Stromal cell of bone marrow (primary cell): Measurements from ENCODE around the gene TPSB2.
"Not testable (repeated sequence)": the region's sequence is repeated elsewhere in the genome, so short reads cannot be mapped to it uniquely, and the experiment has no call there.

ENCODE experiments used
- DNase-seq: peaks from one replicate; pipeline ENCODE4 v3.0.0-alpha.2; 2012; ENCODE audit warnings: low read depth

The TPSB2 gene

DNA sequence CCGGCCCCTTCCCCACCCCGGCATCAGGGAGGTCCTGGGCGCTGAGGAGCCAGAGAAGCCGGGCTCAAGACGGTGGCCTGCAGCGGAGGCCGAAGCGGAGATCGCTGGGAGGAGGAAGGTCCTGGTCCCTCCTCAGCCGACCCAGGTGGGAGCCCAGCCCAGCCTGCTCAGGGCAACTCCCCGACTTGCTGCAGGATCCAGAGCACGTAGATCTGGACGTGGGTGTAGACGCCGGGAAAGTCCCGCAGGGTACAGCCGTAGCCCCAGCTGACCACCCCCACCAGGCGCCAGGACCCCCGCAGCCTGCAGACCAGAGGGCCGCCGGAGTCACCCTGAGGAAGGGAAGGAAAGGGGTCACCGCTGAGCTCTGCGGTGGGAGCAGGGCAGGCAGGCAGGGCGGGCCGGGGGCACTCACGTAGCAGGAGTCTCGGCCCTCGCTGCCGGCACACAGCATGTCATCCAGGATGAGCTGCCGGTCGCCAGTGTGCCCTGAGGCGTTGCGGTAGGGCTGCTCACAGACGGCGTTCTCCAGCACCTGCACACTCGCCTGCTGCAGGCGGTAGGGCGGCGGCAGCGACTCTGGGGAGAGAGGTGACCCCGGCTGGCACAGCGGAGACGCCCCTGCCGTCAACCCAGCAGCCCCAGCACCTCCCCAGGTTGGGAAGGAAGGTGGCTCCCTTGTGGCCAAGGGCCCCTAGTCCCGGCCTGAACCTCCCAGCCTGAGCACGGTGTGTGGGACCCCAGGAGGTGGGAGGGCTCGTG, 31.3 kb upstream of the TPSB2 start:
- DNase-seq, result no peak

DNA sequence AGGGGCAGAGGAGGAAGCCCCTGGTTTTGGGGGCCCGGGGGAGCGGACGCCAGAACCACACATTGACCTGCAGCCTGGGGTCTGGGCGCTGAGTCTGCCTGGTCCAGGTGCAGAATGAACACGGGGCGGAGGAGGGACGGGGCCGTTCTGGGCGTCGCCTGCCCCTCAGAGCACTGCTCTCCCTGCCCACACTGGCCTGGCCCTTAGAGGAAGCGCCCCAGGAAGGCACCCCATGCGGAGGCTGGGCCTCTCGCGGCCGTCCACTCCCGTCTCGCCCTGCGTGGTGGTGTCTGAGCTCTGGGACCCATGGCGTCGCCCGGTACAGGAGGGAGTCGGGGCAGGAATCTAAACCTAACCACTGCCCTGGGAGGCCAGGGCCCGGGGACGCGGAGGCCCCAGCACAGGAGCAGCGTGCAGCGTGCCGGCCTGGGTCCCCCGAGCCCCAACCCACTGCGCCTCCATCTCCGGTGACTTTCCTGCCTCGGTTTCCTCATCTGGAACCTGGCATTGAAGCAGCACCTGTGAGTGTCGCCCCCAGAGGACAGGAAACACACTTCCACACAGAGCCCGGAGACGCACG, 30.2 kb upstream of the TPSB2 start:
- DNase-seq, result no peak

DNA sequence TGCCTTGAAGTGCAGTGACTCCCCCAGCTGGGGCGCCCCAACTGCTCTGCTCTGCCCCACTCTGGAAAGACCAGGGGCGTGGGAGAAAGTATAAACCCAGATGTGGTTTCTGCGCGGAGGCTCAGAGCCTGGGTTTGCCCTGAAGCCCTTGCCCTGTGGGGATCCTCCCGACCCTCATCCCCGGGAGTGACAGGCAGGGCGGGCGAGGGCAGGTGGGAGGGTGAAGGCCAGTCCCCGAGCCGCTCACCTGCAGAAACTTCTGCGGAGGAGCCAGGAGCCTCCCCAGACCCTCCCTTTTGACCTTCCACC, 29.7 kb upstream of the TPSB2 start:
- no peak for DNase-seq

DNA sequence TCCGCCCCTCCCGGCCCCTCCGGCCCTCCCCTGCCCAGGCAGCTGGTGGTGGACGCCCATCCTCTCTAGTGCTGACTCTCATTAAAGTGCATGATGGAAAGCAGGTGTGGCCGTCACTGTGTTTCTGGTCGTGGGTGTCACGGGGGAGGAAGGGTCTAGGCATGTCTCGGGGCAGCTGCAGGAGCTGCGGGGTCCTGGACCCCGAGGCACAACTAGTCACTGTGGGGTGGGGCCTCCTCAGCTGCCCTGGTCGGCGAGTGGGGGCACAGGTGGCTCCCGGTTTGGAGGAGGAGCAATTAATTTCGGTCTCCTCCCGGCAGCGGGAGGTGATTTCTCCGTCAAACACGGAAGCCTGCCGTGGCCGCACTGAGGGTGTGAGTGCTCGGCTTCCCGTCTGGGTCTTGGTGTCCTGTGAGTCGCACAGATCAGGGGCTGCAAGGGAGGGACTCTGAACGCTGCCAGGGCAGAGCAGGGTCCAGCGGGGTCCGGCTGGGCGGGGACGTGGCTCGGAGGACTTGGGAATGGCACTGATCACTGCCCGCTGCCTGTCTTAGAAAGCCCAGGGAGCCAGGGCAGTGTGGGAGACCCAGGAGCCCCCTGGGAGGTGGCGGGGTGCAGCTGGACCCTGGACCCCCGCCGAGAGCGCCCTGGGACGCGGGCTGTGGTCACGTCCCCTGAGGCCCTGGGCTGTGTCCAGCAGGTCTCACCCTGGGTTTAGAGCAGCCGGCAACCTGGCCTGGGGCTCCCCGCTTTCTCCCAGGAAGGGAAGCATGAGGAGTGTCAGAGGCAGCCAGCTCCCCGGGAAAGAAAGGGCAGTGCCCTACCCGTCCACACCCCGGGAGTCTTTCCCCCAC, 29.1 kb upstream of the TPSB2 start:
- no peak for DNase-seq

DNA sequence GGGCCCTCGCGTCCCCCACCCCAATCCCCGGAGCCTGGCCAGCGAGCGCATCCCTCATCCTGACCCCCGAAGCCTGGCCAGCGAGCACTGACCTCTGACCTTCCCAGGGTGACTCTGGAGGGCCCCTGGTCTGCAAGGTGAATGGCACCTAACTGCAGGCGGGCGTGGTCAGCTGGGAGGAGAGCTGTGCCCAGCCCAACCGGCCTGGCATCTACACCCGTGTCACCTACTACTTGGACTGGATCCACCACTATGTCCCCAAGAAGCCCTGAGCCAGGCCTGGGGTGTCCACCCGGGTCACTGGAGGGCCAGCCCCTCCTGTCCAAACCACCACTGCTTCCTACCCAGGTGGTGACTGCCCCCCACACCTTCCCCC, 28.2 kb upstream of the TPSB2 start:
- DNase-seq, result no peak

DNA sequence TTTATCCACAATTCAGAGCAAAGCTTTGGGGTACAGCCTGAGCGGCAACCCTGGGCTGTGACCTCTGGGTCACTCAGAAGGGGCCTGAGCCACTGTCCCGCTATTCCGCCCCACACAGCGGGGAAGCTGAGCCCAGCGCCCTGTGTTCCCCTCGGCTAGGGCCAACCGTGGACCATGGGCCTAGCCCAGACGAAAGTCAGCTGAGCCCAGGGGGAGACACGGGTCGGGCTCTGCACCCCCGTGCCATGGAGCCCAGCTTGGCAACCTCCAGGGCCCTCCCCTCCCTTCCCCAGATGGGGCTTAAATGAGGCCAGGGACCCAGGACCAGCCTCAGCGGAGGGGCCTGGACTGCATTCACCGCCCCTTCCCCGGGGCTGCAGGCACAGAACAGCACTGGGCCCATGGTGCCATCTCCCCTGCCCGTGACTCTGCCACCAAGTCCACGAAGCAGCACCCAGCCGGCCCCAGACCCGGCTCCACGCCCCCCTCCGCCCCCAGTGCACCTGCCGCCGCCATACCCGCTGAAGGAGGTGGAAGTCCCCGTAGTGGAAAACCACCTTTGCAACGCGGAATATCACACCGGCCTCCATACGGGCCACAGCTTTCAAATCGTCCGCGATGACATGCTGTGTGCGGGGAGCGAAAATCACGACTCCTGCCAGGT, 27.7 kb upstream of the TPSB2 start:
- DNase-seq, result no peak

DNA sequence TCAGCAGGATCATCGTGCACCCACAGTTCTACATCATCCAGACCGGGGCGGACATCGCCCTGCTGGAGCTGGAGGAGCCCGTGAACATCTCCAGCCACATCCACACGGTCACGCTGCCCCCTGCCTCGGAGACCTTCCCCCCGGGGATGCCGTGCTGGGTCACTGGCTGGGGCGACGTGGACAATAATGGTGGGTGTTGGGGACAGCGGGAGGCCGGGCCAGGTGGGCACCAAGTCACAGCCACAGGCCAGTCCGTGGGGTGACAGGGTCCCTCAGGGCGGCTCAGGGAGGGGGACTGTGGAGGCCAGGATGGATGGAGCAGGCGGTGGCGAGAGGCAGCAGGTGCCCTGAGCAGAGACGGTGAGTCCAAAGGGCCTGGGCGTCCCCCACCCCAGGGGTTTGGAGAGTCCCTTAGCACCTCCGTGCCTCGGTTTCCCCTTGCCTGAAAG, 26.9 kb upstream of the TPSB2 start:
- no peak for DNase-seq

DNA sequence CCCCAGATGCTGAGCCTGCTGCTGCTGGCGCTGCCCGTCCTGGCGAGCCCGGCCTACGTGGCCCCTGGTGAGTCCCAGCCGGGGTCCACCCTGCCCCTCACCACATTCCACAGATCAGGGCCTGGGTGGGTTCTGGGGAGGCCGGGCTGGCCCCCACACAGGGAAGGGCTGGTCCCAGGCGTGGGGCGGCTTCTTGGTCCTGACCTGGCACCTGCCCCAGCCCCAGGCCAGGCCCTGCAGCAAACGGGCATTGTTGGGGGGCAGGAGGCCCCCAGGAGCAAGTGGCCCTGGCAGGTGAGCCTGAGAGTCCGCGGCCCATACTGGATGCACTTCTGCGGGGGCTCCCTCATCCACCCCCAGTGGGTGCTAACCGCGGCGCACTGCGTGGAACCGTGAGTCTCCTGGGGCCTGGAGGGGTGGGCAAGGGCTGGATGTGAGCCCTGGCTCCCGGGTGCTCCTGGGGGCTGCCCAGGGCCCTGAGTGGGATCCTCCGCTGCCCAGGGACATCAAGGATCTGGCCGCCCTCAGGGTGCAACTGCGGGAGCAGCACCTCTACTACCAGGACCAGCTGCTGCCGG, 26.4 kb upstream of the TPSB2 start:
- DNase-seq, result not testable (repeated sequence)

DNA sequence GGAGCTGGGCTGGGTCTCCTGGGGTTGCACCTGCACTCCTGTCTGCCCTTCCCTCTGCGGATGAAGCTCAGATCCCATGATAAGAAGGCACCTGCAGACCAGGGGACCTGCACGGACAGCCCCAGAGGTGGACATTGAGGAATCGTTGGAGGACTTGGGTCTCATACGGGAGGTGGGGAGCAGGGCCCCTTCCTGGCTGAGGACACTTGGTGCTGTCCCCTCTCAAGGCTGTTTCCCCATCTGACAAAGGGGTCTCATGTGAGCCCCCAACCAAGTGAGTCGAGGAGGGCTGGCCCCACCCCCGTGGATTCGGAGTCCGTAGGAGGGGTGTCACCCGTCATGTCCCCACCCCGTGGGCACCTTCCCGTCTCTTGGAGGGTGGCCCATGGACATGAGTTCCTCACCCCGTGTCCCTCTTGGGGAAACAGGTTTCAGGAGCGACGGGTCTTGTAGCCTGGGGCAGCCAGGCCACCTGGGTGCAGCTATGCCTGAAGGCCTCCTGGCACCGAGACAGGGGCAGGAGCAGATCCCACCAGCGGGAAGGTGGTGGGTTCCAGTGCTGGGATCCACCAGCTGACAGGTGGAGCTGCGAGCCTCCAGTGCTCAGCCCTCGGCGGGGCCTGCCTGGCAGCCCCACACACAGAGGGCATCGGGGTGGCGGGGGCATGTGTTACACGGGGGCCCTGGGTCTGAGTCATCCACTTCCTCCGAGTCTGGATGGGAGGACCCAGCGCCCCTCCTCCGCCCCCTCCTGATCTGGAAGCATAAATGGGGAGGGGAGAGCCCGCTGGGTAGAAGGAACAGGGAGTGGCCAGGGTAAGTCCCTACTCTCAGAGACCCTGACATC, 25.5 kb upstream of the TPSB2 start, which contains the start of gene TPSD1:
Gene TPSD1, plus strand, starts transcription at position 794 of the 847 bp plus-strand sequence. CDS start 212 bp downstream, outside the sequence.
- not testable (repeated sequence) for DNase-seq

DNA sequence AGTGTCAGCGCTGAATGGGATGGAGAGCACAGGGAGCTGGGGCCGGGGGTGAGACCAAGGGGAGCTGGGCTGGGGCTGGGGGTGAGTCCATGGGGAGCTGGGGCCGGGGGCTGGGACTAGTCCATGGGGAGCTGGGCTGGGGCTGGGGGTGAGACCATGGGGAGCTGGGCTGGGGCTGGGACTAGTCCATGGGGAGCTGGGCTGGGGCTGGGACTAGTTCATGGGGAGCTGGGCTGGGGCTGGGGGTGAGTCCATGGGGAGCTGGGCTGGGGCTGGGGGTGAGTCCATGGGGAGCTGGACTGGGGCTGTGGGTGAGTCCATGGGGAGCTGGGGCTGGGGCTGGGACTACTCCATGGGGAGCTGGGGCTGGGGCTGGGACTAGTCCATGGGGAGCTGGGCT, 24.8 kb upstream of the TPSB2 start:
- not testable (repeated sequence) for DNase-seq

DNA sequence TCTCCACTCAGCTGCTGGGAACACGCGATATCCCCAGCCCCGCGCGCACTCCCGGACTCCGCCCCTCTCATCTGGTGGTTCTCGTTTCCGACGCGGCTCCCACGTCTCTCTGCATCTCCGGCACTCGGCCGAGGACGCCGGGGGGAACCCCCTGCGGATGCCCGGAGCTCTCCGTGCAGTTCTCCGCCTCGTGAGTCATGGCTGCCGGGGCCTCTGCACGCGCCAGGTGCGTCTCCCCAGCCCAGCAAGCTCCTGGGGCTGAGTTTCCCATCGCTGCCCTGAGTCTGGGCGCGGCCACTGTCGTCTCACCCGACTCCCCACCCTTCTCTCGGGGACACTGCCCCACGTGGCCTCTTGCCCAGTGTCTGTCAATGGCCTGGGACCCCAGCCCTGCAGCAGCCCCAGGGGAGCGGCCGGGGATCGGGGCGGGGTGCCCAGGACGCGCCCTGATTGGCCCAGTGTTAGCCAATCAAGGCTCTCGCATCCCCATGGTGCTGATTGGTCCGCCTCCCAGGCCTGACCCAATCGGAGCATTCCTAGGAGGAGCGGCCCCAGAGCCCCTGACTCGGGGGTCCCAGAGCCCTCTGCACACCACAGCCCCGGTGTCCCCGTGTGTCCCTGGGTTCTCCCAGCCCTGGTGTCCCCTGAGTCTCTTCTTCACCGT, 23.8 kb upstream of the TPSB2 start:
- not testable (repeated sequence) for DNase-seq

DNA sequence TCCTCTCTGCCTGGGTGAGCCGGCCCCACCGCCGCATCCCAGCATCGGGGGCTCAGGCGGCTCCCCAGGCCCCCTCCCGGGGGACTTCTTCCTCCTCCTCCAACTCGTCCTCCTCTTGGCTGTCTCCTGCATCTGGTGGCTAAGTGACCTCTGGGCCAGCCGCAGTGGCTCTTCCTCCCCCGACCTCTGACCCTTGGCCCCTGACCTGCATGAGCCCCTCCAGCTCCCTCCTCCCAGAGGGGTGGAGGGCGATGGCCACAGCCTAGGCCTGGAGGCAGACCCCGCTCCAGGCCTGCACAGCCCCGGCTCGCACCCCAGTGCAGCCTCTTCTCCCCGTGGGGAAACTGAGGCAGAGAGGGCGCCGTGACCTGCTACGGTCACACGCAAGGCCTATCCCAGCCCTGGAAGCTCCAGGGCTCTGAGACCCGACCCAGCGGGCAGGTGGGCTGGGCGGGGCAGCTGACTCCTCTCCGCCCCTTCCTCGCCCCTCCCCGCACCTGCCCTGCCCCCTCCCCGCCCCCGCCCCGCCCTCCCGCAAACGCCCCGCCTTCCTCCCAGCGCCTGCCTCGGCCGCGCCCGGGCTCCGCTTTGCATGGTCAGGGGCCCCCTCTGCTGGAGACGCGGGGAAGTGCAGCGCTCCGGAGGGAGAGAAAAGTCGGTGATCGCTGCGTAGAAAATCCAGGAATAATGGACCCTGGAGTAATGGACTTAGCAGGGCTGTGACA, 19.2 kb upstream of the TPSB2 start:
- DNase-seq, result not testable (repeated sequence)

DNA sequence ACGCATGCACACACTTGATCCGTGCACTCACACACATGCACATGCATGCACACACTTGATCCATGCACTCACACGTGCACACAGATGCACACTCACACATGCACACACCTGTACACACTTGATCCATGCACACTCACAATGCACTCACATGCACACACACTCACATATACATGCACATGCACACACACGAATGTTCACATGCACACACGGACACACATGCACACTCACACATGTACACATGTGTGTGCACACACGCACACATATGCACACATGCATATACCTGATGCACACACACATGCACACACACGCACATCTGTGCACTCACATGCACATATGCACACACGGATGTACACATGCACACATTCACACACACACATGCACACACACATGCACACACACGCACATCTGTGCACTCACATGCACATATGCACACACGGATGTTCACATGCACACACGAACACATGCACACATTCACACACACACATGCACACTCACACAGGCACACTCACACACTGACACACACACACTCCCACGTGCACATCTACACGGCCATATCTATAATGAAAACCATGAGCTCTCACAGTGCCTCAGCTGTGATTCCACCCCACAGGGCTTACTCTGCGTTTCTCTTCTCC, 18.0 kb upstream of the TPSB2 start:
- DNase-seq, result not testable (repeated sequence)

DNA sequence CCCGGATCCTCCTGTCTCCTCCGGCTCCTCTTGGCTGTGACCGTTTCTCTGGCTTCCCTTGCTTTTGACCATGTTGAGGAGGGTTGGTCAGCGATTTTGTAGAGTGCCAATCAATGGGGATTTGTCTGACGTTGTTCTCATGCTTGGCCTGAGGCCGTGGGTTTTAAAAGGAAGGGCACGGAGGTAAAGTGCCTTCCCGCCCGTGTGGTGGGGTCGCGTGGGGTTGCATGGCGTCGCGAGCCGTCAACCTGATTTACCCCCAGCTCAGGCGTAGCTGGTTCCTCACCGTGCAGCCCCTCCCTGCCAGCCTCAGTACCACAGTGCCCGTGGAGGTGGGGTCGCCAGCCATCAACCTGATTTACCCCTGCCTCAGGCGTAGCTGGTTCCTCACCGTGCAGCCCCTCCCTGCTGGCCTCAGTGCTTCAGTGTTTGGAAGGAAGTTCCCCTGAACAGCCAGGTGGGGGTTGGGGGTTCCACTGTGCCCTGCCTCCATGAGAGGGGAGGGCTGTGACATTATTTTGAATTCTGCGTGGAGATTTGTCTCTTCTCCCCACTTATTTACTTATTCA, 15.6 kb upstream of the TPSB2 start:
- no peak for DNase-seq

DNA sequence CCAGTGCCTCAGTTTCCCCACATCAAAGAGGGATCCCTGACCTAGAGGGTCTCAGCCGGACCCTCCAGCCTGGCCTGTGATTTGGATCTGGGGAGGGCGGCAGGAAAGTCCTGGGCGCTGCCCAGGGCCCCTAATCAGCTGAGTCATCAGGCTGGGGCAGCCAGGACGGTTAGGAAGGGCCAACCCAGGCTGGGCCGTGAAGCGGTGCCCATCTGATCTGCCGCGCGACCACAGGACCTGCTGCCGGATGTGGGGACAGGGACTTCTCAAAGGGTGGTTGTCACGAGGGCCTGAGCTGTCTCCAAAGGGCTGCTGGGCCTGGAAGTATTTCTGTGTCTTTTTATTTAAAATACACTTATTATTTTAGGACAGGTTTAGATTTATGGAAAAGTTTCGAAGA, 14.9 kb upstream of the TPSB2 start:
- no peak for DNase-seq

DNA sequence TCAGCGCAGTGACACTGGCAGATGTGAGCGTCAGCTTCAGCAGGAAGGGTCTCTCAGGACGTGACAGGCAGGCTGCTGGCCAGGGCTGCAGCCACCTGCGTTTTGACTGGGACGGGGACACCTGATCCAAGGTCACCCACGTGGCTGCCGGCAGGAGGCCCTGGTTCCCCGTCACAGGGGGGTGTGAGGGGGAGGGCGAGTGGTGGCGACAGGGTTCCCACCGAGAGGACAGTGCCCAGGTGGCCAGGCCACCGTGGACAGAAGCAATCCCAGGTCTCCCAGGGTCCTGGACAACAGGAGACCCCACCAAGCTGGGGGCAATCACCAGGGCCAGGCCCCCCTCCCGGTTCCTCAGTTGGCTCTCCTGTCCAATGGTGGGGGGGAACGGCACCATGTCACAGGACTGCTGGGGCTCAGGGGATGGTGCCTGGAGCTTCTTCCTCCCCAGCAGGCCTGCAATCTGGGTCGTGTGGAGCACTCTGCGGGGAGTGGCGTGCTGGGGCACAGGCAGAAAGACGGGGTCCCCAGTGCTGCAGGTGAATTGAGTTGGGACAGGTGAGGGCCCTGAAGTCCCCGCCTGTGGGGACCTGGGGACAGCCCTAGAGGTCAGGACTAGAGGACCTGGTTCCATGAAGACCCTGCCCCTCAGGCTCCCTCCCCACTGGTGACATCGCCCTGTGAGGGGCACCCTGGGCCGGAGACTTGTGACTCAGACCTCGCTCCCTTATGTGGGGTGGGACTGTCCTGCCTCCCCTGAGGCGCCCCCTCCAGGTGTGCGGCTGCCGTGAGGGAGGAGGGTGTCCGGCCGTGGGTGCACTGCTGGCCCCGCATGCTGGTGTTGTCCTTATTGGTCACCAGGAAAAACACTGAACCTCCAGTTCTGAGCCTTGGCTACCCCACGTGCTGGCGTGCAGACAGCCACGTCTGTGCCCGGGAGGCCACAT, 14.2 kb upstream of the TPSB2 start:
- DNase-seq, result not testable (repeated sequence)

DNA sequence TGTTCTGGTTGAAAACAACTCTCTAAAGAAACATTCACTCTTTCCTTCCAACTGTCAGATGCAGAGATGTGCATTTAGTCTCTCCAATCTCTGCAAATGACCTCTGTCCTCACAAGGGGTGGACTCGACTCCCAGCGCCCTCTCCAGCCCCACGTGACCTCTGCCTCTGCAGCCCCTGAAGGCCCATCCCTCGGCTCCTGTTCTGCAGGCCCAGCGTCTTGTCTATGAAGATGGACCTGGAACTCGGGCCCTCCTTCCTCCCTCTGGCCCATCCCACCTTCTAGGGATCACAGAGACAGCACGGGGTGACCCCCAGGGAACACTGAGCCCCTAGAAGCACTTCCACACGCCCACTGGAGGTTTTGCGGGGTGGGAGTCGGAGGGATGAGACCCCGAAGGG, 13.4 kb upstream of the TPSB2 start:
- DNase-seq, result not testable (repeated sequence)

DNA sequence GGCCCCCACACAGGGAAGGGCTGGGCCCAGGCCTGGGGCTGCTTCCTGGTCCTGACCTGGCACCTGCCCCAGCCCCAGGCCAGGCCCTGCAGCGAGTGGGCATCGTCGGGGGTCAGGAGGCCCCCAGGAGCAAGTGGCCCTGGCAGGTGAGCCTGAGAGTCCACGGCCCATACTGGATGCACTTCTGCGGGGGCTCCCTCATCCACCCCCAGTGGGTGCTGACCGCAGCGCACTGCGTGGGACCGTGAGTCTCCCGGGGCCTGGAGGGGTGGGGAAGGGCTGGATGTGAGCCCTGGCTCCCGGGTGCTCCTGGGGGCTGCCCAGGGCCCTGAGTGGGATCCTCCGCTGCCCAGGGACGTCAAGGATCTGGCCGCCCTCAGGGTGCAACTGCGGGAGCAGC, 11.1 kb upstream of the TPSB2 start:
- DNase-seq, result not testable (repeated sequence)
